ENCODE measurements around the gene RPS6KA2.
A peak's percentile ranks its signal among the peaks of the same experiment; 100 is the strongest.
"Not testable (repeated sequence)": the region's sequence is repeated elsewhere in the genome, so short reads cannot be mapped to it uniquely, and the experiment has no call there.

The RPS6KA2 gene

DNA sequence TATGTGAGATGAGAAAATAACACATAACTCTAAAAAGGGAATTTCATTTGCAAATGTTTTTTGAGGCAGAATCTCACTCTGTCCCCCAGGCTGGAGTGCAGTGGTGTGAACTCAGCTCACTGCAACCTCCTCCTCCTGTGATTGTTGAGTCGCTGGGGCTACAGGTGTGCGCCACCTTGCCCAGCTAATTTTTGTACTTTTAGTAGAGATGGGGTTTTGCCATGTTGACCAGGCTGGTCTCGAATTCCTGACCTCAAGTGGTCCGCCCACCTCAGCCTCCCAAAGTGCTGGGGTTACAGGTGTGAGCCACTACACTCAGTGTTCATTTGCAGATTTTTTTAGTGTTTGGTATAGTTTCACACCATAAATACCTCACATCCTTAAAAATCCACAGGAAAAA is 7.5 kb upstream of the RPS6KA2 start:
- not testable (repeated sequence) for ATAC-seq

DNA sequence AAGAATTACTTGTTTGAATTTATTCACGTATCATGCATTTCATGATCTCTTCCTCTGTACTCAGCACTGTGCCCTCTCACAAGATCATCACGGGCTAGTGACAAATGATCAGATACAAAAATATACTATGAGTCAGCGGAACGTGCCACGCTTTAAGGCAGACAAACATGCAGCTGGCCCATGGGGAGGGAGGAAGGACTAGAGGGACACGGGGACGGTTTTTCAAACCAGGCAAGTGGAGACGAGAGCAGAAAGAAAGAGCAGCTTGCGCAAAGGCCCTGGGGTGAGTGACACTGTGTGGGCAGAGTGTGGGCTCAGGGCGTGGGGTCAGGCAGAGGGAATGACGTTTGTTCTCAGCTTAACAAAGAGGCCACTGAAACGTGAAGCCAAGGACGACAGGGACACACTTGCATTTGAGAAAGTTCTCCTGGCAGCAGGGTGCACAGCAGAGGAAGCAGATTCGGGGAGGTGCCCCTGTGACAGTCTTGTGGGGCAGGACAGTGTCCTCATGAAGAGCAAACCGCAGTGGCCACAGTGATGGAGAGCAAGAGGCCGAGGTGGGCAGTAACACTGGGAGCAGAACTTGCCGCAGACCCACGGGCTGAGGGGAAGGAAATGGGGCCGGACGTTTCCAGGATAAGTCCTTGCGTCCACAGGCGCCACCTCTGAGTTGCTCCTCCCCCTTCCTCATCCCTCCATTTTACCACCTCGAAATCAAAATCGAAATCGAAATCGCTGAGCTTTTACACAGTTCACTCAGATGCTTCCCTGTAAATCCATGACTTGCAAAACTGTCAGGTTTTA is 6.9 kb upstream of the RPS6KA2 start:
- no peak for ATAC-seq

DNA sequence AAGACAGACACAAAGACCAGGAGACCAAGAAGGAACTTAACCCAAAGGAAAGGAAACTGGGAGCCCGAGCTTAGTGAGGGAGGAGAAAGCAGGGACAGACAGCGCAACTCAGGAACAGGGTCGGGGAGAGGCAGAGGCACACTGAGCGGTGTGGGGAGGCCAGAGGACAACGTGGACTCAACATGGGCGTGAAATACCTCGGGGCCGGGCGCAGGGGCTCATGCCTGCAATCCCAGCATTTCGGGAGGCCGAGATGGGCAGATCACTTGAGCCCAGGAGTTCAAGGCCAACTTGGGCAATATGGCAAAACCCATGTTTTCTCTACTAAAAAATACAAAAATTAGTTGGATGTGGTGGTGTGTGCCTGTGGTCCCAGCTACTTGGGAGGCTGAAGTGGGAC is 5.7 kb upstream of the RPS6KA2 start:
- ATAC-seq: no peak

DNA sequence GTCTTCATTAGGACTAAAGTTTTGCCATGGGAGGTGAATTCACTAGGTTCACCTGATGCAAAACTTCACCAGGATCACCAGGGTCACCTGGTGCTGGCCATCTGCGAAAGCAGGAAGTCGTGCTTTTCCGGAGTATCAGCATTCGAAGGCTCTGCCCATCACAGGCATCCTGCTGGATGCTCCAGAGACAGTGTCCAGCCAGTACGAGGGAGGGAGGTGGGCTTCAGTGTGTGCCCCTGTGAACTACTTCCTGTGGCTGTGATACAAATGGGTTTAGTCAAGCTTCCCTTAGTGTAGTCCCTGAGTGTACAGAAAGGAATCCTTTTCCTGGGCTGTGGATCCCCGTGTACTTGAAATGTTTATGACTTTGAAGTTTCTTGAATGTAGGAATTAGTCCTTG is 3.4 kb upstream of the RPS6KA2 start:
- no peak for ATAC-seq

DNA sequence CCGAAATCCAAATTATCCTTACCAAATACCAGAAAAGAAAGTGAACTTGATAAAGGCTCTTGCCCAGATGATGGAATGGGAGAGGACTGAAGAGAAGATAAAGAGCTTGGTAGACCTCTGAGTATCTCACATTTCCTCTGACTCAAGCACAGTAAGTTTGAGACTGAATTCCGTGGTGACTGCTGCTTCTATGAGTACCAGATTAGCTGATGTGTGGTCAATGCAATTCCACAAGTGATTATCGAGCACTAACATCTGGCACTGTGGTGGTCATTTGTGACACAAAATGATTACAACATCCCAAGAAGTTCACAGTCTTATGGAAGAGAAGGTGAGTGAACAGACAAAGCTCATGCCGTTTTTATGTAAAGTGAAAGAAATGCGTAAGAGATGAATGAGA is 2.6 kb upstream of the RPS6KA2 start:
- no peak for ATAC-seq

DNA sequence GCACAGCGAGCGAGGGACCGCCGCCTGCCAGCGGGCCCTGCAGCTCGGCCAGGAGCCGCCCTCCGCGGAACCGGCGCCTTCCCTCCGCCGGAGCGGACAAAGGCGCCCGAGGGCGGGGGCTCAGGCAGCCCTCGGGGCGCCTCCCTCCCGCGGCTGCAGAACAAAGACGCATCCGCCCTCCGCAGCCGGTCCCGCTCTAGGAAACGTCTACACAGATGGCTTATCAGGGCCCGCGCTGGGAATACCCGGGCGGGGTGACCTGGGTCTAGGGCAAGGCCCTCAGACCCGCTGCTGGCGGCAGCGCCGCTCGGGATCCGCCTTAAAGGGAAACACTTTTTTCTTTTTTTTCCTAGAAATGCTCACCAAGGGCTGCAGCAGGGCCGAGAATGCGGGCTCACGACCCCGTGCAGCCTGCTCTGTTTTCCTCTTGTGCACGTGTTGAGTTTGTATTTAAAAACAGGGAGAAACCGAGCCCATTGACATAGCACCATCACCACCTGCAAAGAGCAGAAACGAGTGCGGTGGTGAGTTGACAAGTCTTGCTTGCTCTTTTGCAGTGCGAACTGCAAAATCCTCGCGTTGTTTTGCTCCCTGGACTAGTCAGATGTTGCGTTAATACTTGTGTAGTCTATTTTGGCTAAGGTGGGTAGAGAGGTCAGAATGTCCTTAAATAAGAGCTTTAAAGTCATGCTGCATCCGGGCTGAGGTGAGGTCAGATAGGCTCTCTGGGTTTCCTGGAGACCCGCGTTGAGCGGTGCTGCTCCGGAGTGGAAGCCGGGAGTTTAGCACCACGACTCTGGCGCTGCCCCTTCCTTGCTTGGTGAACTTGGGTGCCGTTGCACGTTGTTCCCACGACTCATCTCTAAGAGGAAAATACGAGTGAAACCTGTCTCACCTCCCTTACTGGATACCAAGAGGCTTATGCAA is 1.1 kb upstream of the RPS6KA2 start:
- ATAC-seq: peak; percentile 3 to 8

DNA sequence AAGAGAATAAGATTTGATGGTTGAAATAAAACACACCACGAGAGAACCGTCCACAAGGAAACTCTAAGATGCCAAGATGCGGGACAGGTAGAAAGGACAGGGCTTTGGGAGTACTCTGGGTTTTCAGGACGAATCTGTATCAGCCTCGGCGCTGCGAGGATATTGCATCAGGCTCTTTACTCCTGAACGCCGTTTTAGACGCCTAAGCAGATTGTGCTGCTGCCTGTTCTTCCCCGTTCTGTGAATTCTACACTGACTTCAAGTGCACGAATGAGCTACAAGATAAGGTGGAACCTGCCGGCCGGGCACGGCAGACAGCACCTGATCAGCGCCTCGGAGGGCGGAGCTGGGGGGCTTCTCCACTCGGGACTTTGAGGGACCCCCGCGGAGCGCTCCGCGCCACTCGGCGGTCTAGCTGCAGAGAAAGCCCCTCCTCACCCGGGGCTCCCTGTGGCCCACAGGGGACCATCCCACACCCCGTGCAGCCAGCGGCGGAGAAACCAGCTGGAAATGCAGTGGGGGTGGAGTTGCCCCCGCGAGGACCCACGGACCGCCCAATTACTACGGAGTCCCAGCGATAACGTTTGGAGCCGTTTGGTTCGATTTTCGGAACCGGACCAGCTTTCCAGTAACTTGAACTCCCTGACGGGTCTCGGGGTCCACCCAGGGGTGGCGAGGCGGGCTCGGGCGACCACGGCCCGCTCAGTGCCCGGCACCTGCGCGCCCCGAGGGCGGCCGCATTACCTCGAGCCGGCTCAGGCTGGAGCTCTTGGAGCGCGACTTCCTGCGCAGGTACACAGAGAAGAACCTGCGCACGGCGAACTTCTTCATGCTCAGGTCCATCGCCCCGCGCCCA is 646 bp downstream of the RPS6KA2 start:
- no peak for ATAC-seq

DNA sequence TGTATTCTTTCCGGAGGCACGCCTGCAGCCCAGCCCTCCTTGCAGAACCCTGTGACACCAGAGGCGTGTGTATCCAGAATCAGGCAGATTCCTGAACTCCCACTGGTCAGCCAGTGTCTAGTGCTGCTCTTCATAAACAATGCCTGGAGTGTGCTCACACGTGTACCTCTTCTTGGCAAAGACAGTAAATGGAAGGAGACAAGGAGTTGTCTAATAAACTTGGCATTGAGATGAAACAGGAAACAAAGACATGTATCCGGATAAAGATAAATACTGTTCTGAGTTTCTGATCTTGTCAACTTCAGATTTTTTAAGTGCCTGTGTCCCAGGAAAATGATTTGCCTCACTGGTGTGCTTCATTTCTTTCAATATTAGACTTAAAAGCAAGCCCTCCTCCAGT is 1.7 kb downstream of the RPS6KA2 start:
- no peak for ATAC-seq

DNA sequence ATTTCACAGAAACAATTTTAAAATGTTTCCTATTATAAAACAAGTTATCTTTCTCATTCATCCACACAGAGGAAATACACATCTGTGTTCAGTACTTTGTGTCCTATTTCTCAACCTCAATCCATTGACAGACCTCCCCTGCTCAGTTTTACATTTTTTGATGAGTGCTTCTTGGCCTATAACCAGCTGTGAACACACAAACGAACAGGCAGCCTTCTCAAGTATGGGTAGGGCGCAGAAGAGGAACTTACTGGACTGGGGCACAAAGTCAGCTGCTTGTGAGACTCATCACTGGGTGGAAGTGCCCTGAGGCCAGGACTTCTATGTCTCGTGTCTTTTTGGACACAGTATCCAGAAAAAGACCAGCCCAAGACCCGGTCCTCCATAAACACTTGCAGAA is 2.8 kb downstream of the RPS6KA2 start:
- no peak for ATAC-seq

DNA sequence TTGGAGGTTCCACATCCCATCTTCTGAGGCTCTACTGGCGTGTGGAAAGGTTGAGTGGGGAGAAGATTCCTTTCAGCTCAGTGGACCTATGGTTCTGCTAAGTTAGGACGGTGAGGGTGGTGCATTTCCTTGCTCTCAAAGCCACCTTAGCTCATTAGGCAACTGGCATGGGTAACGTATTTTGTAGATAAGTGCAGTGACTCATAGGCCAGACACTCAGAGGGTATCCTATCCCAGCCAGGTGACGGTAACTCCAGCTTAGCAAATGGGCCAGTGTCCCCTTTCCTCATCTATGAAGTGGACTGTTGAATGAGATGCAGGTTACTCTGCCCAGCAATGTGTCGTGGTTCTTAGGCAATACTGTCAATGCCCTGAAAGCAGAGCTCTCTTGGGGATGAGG is 3.7 kb downstream of the RPS6KA2 start:
- no peak for ATAC-seq

DNA sequence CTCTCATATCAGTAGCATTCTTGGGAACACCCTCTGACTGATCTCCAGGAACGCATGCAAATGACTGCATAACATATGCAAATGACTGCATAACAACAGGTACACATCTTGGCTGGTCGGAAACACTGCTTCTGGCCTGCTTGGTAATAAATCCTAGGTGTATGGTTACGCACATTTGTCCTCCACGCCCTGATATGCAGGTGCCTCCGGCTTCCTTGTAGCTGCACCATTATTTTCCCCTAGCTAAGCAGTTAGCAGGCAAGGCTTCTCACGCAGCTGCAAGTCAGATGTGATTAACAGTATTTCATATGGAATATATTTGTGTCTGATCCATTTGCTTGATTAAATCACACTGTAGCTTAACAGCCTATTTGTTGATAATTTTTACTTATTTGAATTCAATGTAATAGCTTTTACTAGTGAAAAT is 5.9 kb downstream of the RPS6KA2 start:
- no peak for ATAC-seq

DNA sequence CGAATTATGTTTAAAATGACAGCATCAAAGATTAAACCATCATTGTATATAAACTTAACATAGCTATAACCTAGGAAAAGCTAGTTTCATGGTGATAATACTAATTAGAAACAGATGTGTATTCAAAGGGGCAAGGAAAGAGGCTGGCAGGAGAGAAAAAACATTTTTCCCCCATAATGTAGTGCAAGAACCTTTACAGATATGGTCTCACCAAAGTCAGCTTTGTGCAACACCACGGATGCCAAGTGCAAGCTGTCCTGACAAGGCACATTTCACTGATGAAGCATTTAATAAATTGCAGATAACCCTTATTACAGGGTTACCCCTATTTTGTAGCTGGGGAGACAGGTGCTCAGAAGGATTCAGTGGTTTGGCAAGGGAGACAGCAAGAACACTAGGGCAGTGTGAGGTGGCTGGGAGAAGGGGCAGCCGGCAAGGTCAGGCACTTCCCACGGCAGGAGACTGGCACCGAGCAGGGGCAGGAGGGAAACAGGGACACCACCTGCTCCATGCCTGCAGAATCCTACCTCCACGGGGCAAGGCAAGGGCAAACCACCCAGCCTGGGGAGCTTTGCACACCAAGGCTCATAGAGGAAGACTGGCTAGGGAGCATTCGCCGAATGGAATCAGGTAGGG is 6.5 kb downstream of the RPS6KA2 start:
- ATAC-seq: no peak

DNA sequence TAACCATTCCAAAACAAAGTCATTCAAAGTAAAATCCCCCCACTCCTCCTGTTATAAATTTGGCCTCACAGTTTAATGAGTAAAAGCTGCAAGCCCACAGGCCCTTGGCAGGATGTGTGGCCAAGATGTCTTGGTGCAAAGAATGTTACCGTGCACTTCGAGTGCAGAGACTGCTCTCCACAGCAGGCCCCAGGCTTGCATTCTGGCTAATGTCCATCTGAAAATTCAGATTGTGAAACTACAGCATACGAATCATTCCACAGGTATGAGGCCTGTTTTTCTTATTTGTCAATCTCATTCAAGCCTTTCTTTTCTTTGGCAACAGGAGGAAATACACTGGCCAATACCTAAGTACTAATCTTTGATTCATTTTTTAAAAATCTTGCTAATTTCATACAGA is 7.1 kb downstream of the RPS6KA2 start:
- no peak for ATAC-seq

DNA sequence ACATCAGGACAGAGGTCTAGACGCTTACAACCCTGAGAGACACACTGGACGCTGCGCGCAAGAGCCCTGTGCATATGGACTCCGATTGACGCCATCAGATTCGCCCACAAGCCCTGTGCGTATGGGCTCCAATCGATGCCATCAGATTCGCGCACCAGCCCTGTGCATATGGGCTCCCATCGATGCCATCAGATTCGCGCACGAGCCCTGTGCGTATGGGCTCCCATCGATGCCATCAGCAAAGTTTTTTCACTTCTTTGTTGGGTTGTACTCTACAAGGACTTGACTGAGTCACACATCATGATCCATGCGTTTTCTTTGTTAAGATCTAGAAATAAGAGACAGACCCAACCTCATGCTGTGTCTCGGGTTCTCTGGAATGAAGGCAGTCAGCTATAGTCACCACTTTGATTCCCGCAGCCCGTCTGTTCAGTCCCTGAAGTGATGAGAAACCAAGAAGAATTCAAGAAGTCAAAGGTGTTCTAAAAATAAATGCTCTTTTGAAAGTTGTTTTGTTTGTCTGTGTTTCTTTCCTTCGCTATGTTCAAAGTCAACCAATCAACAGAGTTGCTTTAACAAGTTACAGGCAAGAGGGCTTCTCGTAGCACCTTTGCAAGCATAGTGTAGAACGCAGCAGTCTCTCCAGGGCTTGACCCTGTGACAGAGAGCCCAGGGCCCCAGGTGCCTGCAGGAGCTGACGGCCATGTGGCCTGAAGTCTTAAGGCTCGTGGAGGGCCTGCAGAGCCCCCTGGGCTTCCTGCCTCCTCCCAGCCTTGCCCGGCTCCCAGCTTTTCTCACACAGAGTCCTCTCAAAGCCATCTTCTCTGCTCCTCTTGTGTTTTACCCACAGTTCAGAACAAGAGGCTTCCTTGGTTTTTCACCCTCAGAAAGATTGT is 7.9 kb downstream of the RPS6KA2 start:
- no peak for ATAC-seq

DNA sequence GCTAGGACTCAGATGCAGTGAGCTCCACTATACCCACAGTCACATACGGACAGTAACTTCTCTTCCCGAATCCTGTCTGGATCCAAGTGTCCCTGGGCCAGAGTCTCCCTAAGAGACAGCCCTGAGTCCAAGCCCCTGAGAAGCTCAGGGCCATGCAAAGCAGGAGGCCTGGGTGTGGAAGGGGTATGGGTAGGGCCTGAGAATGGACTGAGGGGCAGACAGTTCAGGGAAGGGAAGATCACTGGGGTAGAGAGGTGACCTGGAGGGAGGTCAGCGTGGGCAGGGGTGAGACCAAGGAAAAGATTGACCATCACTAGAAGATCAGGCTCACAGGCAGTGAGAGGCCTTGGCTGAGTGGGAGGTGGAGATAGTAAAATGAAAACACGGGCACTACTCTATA is 8.8 kb downstream of the RPS6KA2 start:
- no peak for ATAC-seq

DNA sequence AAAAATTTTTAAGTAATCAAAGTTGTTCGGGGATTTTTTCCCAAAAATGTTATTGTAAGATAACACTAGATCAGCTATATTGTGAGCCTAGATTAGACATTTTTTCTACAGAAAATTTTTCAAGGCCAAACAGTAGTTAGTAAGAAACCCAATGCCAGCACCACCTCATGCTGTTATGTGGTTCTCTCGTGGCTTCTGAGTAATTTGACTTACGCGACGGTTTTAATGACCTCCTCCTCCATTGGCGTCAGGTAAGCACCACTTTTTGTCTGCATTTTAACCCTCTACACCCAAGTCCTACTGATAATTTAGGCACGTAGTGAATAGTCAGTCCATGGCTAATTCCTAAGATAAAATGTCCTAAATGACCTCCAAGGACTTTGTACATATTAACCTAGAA is 9.7 kb downstream of the RPS6KA2 start:
- no peak for ATAC-seq

DNA sequence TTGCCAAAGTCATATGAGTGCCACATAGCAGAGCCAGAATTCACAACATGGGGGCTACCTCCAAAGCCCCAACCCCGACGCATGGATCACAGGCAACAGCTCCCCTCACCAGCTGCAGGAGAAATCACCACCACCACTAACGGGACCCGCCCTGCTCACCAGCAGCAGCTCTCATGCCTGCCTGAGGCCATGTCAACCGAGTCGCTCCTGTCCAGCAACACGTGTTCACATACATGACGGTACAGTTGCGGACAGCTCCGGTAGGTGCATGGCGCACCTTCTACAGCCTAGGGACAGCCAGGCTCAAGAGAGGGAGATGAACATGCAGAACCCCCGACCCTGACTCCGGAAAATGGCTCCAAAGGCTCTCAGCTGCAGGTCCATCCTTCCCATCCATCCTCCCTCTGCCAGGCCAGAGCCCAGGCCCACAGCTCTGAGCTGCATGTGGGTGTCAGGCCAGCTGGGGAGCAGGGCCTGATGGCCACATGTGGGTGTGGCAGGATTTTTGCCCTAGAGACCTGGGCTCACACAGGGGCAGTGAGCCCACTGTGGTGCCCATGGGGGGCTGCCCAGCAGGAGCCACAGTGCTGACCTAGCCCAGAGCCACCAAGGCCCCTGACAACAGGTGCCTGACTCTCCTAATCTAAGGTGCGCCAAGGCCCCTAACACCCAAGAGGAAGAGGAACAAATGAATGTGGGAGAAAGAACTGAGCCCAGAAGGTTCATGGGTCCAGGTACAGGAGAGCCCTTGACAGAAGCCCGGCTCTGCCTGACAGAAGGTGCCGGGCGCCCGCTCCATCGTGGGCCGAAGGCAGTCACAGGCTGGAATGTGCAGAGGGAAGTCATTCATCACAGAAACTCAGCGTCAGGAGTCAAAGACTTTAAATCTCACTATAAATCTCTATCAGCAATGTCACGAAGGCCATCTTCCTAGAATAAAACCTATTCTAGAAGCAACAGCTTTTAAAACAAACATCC is 10.5 kb downstream of the RPS6KA2 start:
- no peak for ATAC-seq

DNA sequence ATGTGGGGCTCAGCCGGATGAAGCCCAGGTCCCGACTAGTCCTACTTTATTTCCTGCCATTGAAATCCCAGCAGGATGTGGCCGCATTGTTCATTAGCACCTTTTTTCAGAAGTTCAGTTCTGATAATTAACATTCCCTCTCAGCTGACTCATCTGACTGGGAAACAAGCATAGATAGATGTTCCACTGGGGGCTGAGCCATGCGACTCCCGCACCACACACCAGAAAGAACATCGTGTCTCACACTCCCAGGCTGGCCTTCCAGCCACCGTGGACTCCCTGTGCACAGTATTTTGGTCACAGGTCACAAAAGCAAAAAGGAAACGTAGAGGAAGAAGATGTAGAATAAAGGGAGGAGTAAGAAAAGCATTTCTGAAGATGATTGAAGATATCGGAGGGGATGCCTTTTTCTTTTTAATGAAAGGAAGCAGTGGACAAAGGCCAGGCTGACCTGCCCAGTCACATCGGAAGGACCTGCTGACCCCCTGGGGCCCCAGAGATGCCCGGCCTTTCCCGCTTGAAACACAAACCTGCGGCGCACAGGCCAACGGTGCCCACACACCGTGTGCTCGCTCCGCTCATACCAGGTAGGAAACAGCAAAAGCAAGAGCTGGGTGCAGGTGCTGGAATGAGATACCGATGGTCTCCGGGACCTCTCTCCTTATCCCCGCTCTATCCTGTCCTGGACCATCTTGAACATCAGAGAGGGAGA is 11.8 kb downstream of the RPS6KA2 start:
- no peak for ATAC-seq

DNA sequence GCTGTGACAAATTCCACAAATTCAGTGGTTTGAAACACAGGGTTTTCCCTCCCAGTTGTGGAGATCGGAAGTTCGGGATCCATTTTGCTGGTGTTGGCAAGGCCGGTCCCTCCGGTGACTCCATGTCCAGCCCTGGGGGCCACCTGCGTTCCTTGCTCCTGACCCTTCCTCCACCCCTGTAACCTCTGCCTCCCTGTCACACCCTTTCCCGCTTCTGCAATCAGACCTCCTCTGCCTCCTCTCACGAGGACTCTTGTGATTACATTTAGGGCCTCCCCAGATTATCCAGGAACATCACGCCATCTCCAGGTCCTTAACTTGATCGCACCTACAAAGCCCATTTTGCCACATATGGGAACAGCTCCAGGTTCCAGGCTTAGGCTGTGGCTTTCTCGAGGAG is 12.5 kb downstream of the RPS6KA2 start:
- no peak for ATAC-seq

Measured in activated CD4-positive, CD25-positive, alpha-beta regulatory T cell treated with anti-CD3 and anti-CD28 coated beads, Interleukin-2, amount 50 U/mL, for 24 hours (primary cell).